Measurements from ENCODE around the gene ABCC11.

ABCC11 gene

GRCh38 chr16:48247311-48247710, at the start of gene ABCC11:
Gene ABCC11, minus strand, starts transcription at chr16:48247539. Its CDS starts 15,618 bp downstream, at chr16:48231921.
- no peak for DNase-seq (ENCODE audit: low spot score)

DNA sequence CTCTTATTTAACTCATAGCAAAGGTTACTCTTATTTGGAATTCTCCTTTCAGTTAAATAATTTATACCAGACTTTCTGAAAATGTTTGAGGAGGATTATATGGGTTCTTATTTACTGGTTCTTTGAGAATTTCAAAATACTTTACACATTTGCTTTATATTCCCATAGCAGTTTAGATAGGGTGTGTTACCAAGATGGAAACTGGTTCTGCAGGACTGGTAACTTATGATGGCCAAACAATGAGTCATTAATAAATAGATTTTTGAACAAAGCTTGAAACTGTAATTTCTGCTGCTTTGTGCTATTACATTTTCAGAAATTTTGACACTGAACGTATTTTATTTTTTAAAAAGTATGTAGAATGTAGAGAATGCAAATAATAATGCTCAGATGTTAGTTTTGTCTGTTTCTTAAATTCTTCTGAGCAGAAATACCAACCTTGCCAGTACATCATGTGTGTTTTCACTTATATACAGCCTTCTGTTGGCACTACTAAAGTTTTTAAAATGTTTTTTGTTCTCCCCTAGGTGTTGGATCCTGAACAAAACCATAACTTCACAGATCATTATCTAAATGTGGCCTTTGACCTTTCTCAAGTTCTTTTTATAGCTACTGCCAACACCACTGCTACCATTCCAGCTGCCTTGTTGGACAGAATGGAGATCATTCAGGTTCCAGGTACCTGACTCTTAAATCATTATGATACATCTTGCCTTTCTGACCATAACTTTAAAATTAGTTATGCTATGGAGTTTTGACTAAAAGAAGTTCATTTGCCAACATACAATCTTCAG, 48.3 kb upstream of the ABCC11 start:
- no peak for DNase-seq (ENCODE audit: low spot score)

- DNase-seq (ENCODE audit: low spot score), result no peak
Observed at GRCh38 chr16:48294724-48295123, 47.4 kb upstream of the ABCC11 start.

GRCh38 chr16:48292452-48292851, 45.1 kb upstream of the ABCC11 start:
- no peak for DNase-seq (ENCODE audit: low spot score)

DNA sequence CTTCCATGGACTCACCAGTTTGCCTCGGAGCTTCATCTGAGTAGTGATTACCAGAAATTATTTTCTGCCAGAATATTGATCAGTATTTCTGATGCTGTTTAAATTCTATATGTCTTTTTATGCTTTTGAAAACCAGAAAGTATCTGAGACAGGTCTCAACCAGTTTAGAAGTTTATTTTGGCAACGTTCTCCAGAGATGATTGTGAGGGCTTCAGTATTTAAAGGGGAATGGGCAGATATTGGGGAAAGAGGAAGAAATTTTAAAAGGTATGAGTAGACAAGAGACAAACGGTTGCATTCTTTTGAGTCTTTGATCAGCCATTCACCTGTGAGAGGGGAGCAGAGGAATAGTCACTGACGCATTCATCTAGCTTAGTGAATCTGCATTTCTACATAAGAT, 44.4 kb upstream of the ABCC11 start:
- DNase-seq (ENCODE audit: low spot score), result no peak

- DNase-seq (ENCODE audit: low spot score), result no peak
Observed at GRCh38 chr16:48291303-48291702, 44.0 kb upstream of the ABCC11 start.

DNA sequence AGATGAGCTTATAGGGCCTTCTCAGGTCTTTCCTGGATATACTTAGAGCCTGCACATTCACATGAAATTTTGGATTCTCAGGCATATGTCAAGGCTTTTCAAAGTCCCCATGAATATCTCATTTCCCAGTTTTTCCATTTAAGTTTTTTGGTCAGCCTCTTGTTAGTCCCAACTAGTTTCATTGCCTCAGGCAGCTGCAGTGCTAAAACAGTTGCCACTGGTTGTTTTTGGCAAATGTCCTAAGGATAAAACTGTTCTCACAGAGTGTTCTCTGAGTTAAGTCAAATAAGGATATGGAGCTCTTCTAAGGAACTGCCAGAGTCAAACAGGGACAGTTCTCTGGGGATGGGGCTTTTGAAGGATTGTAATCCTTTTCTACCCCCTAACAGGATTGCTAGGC, 39.9 kb upstream of the ABCC11 start:
- no peak for DNase-seq (ENCODE audit: low spot score)

GRCh38 chr16:48284772-48285409, 37.6 kb upstream of the ABCC11 start:
- no peak for DNase-seq (ENCODE audit: low spot score)

DNA sequence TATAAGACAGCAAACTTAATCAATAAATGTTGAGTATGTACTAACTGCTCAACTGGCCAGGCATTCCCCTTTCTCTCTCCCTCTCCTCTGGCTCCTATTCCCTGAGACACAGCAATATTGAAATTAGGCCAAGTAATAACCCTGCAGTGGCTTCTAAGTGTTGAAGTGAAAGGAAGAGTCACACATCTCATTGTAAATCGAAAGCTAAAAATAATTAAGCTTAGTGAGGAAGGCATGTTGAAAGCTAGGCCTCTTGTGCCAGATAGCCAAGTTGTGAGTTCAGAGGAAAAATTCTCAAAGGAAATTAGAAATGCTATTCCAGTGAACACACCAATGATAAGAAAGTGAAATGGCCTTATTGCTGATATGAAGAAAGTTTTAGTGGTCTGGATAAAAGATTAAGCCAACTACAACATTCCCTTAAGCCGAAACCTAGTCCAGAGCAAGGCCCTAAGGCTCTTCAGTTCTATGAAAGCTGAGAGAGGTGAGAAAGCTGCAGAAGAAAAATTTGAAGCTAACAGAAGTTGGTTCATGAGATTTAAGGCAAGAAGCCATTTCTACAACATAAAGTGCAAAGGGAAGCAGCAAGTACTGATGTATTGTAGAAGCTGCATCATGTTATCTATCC, 35.4 kb upstream of the ABCC11 start:
- DNase-seq (ENCODE audit: low spot score), result no peak

- DNase-seq (ENCODE audit: low spot score), result no peak
Observed at GRCh38 chr16:48280546-48280945, 33.2 kb upstream of the ABCC11 start.

- DNase-seq (ENCODE audit: low spot score), result no peak
Observed at GRCh38 chr16:48279199-48279598, 31.9 kb upstream of the ABCC11 start.

DNA sequence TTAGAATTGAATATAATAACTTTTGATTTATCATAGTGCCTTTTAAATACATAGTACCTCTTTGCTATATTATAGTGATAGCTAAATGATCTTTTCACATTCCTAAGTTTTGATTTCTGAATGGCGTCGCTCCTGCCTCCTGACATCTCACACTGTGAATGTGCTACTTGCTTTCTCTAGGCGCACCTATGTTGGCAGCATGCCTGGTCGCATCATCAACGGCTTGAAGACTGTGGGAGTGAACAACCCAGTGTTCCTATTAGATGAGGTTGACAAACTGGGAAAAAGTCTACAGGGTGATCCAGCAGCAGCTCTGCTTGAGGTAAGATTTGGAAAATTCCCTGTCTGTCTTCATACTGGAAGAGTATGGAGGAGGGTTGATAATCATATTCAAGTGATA, 29.8 kb upstream of the ABCC11 start:
- no peak for DNase-seq (ENCODE audit: low spot score)

GRCh38 chr16:48276102-48276501, 28.8 kb upstream of the ABCC11 start:
- DNase-seq (ENCODE audit: low spot score), result no peak

- no peak for DNase-seq (ENCODE audit: low spot score)
Observed at GRCh38 chr16:48274476-48274875, 27.1 kb upstream of the ABCC11 start.

GRCh38 chr16:48272837-48273421, 25.6 kb upstream of the ABCC11 start:
- DNase-seq (ENCODE audit: low spot score), result no peak

DNA sequence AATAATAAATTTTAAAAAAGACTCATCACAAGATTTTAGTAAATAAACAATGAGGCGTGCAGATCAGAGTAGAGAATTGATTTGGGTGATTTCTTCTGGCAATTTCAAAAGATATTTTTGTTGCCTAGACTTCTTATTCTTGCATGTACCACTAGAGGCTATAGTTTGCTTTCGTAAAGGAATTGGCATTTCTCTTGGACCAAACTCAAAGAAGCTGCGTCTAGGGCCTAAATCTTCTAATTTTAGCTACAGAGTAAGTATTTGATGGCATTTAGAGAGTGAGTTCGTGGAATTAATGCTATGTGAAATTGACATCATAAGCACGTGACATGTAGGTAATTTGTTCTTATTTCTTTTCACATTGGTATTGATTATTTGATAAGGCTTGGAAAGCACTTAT, 24.4 kb upstream of the ABCC11 start:
- DNase-seq (ENCODE audit: low spot score), result no peak

- no peak for DNase-seq (ENCODE audit: low spot score)
Observed at GRCh38 chr16:48269011-48269410, 21.7 kb upstream of the ABCC11 start.

- no peak for DNase-seq (ENCODE audit: low spot score)
Observed at GRCh38 chr16:48262631-48263030, 15.3 kb upstream of the ABCC11 start.

DNA sequence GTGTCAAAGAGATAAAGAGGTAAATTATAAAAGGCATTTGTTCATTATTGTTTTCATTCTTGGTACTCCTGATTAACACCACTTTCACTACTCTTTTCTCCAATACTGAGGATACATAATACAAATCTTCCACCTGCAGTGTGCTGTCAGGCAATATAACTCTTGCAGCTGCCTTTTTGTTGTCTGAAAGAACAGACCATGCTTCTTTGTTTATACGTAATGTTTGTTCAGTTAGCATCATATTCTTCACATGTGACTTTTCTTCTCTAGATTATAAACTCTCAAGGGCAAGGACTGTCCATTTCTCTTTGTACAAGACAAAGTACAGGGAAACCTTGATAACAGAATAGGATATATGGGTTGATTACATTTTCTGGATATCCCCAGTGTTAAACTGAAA, 14.2 kb upstream of the ABCC11 start:
- DNase-seq (ENCODE audit: low spot score), result no peak

- DNase-seq (ENCODE audit: low spot score), result no peak
Observed at GRCh38 chr16:48256579-48257177, 9.3 kb upstream of the ABCC11 start.

- DNase-seq (ENCODE audit: low spot score), result no peak
Observed at GRCh38 chr16:48252013-48252412, 4.7 kb upstream of the ABCC11 start.

GRCh38 chr16:48250520-48251278, 3.4 kb upstream of the ABCC11 start:
- DNase-seq (ENCODE audit: low spot score), result no peak

Measured in AG20443 (cell line).